BJ (cell line): ENCODE results near the gene TMEM161A. TPM values are rescaled to one million over a fixed set of nuclear protein-coding genes. Genes with fewer than 3 reads are reported as not detected.

Experiments used
- CTCF ChIA-PET: fragments of 350-600 bp; formaldehyde crosslinking; extraction: SDS; loops from one replicate; lab custom pipeline; 2021; ENCODE audit warnings: antibody characterized with exemption, inconsistent platforms; lab: Yijun Ruan, JAX
- POLR2A ChIA-PET: fragments of 300-600 bp; sonication (Branson Sonifier 250); formaldehyde crosslinking; extraction: SDS; loops from one replicate; lab custom pipeline; 2021; ENCODE audit warnings: antibody characterized with exemption; lab: Charles Lee
- DNase-seq: peaks from one replicate; pipeline ENCODE4 v3.0.0-alpha.2; 2011; ENCODE audit warnings: low read depth
- H3K27me3 ChIP-seq: 2 replicates; pipeline ENCODE4 v1.6.0; 2011; ENCODE audit warnings: low read length; ENCODE audit not compliant: control insufficient read depth, insufficient read depth
- H3K36me3 ChIP-seq: 2 replicates; pipeline ENCODE4 v1.5.1; 2011; ENCODE audit warnings: low read length; ENCODE audit not compliant: control insufficient read depth, insufficient read depth
- H3K4me3 ChIP-seq: 2 replicates; pipeline ENCODE4 v1.5.1; 2011; ENCODE audit warnings: low read depth, mild to moderate bottlenecking, control low read depth, low read length
- polyA plus RNA-seq: library from polyadenylated mRNA; depleted of rRNA; stranded (reverse); fragments of >200 nt; gene quantifications from 2 replicates; pipeline ENCODE4 v1.2.3, GENCODE V29; 2011
- TF ChIP-seq, protein P1 (sequence below): IDR thresholded peaks from 2 replicates; pipeline ENCODE4 v1.5.1; 2011; ENCODE audit warnings: low read depth, mild to moderate bottlenecking, control low read depth, inconsistent platforms, low read length, moderate library complexity; ENCODE audit not compliant: insufficient read depth

The TMEM161A gene
- polyA plus RNA-seq, 1 experiment, result 40.1 TPM

DNA sequence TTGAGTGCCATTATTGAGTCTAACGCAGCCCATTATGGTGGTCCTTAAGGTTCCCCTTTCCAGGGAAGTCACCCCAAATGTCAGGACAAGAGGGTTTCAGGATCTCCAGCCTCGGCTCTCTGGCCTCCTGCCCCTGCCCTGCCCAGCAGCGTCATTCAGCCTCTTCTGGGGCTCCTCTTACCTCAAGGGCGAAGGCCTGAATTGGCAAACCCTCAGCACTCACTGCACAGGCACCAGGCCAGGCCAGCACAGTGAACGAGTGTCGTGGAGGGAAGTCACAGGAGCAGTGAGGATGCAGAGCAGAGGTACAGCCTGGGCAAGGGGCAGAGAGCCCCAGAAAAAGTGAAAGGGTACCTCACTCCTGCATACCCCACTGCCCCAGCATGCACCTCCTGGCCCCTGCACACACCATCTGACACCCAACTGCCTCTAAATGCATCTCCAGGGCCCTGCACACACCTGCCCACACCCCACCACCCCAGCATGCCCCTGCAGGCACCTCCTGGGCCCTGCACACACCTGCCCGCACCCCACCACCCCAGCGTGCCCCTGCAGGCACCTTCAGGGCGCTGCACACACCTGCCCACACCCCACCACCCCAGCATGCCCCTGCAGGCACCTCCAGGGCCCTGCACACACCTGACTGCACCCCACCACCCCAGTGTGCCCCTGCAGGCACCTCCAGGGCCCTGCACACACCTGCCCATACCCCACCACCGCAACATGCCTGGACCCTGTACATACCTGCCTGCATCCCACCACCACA is 54.7 kb downstream of the TMEM161A start:
- ChIA-PET POLR2A (no interaction called here), CTCF (no interaction called here)
- no peak for DNase-seq
- no peak overlapping the region for H3K4me3 ChIP-seq
- TF ChIP-seq, protein P1, sequence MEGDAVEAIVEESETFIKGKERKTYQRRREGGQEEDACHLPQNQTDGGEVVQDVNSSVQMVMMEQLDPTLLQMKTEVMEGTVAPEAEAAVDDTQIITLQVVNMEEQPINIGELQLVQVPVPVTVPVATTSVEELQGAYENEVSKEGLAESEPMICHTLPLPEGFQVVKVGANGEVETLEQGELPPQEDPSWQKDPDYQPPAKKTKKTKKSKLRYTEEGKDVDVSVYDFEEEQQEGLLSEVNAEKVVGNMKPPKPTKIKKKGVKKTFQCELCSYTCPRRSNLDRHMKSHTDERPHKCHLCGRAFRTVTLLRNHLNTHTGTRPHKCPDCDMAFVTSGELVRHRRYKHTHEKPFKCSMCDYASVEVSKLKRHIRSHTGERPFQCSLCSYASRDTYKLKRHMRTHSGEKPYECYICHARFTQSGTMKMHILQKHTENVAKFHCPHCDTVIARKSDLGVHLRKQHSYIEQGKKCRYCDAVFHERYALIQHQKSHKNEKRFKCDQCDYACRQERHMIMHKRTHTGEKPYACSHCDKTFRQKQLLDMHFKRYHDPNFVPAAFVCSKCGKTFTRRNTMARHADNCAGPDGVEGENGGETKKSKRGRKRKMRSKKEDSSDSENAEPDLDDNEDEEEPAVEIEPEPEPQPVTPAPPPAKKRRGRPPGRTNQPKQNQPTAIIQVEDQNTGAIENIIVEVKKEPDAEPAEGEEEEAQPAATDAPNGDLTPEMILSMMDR, result no peak
- H3K27me3 ChIP-seq, result no peaks in the 10 kb centered on the region
- no peaks in the 10 kb centered on the region for H3K36me3 ChIP-seq

DNA sequence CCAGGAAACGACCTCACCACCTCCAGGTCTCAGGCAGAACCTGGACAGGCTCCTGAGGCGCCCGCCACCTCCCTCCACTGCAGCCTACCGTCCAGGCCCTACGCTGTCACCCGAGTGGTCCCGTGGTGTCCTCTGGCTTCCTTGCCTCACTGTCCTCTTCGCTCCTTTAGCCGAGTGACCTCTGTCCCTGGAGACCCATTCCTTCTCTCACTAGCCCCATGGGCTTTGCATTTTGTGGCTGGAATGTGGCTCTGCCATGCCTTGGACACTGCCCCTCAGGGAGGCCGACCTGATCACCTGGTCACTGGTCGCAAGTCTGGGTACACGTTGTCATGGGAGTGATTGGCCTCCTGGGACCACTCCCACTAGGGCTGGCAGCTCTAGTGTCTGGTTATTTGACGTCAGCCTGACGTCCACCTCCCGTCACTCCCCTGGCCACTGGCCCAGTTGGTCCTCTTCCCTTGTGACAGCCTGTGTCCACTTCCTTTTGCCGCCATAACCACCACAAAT is 56.6 kb downstream of the TMEM161A start:
- no peaks in the 10 kb centered on the region for H3K36me3 ChIP-seq
- ChIA-PET POLR2A (no interaction called here), CTCF (no interaction called here)
- no peak for DNase-seq
- H3K4me3 ChIP-seq, result no peak overlapping the region
- TF ChIP-seq, protein P1, result no peak
- H3K27me3 ChIP-seq, result no peaks in the 10 kb centered on the region

DNA sequence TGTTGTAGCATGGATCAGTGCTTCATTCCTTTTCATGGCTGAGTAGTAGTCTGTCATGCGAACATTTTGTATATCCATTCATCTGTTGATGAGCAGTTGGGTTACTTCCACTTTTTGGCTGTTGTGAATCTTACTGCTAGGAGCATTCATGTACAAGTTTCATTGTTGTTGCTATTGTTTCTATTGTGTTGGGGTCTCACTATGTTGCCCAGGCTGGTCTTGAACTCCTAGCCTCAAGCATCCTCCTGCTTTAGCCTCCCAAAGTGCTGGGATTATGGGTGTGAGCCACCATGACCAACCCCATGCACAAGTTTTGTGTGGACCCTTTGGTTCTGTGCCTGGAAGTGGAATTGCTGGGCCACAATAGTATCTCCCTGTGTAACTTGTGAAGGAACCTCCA is 58.7 kb downstream of the TMEM161A start:
- H3K27me3 ChIP-seq, result no peaks in the 10 kb centered on the region
- DNase-seq, result no peak
- ChIA-PET POLR2A (no interaction called here), CTCF (no interaction called here)
- TF ChIP-seq, protein P1, result no peak
- H3K36me3 ChIP-seq, result peaks cover 3% of the 10 kb centered on the region
- H3K4me3 ChIP-seq, result no peak overlapping the region

DNA sequence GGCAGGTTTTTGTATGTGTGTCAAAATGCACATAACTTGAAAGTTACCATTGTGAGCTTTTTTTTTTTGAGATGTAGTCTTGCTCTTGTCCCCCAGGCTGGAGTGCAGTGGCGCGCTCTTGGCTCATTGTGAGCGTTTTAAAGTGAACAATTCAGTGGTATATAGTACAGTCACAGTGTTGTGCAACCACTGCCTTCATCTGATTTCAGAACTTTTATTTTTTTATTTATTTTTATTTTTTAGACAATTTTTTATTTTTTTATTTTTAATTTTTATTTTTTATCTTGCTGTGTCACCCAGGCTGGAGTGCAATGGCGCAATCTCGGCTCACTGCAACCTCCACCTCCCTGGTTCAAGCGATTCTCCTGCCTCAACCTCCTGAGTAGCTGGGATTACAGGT is 59.5 kb downstream of the TMEM161A start:
- DNase-seq, result no peak
- POLR2A ChIA-PET, result no interaction called here

DNA sequence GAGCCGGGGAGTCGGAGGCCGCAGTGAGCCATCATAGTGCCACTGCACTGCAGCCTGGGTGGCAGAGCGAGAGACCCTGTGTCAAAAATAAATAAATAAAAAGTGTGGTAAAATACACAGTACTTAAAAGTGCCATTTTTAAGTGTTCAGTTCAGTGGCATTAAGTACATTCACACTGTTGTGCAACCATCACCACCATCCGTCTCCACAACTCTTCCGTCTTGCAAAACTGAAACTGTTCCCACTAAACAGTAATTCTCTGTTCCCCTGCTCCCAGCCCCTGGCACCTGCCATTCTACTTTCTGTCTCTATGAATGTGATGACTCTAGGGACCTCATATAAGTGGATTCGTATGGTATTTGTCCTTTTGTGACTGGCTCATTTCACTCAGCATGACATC is 61.2 kb downstream of the TMEM161A start:
- POLR2A ChIA-PET, result no interaction called here
- DNase-seq, result no peak
- Histone ChIP-seq H3K4me3 (no peak overlapping the region), H3K27me3 (no peaks in the 10 kb centered on the region), H3K36me3 (peaks cover 3% of the 10 kb centered on the region)
- TF ChIP-seq, protein P1, result no peak
- CTCF ChIA-PET, result no interaction called here

More for the DNA sequence above, 59.5 kb downstream of the TMEM161A start:
- Histone ChIP-seq H3K27me3 (no peaks in the 10 kb centered on the region), H3K4me3 (no peak overlapping the region), H3K36me3 (peaks cover 3% of the 10 kb centered on the region)
- TF ChIP-seq, protein P1, result no peak
- CTCF ChIA-PET, result no interaction called here
